Fibroblast of mammary gland (primary cell): ENCODE measurements around the gene PTBP3.

Source experiments
- DNase-seq: peaks from one replicate; pipeline ENCODE4 v3.0.0-alpha.2; 2010; ENCODE audit warnings: low read depth
- H3K4me3 ChIP-seq: 2 replicates; pipeline ENCODE4 v1.5.1; 2011; ENCODE audit warnings: low read depth, mild to moderate bottlenecking, low read length, moderate library complexity; ENCODE audit not compliant: control insufficient read depth
- TF ChIP-seq, protein P1 (sequence below): conservative IDR thresholded peaks from 2 replicates; pipeline ENCODE4 v1.5.1; 2011; ENCODE audit warnings: low read depth, low read length, inconsistent platforms; ENCODE audit not compliant: control insufficient read depth, insufficient read depth

The PTBP3 gene

DNA sequence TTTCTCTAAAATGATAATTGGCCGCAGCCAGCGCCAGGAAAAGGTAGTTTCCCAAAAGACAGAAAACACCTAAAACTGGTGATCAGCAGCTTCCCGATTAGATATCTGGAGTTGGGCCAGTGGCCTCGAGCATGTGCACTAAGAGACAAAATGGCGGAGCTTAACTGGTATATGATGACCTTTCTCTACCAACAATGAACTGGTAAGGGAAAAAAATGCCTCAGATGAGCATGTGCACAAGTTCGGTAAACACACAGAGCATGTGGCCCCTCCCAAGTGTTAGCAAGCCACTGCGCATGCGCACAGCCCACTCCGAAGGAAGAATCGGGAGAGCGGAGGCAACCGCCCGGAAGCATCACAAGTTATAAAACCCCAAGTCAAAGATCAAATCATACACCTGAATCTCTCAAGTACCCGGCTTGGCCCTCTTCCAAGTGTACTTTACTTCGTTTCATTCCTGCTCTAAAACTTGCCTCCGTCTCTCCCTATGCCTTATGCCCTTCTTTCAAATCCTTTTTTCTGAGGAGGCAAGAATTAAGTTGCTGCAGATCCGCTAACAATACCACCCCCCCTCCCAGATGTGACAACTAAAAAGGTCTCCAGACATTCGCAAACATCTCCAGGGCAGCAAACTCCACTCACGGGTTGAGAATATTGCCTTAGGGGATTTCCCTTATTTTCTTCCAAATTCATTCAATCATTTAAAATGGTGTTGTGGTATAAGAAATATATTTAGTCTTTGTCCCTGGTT, 15.0 kb upstream of the PTBP3 start:
- peak; percentile 82 for DNase-seq
- TF ChIP-seq, protein P1, sequence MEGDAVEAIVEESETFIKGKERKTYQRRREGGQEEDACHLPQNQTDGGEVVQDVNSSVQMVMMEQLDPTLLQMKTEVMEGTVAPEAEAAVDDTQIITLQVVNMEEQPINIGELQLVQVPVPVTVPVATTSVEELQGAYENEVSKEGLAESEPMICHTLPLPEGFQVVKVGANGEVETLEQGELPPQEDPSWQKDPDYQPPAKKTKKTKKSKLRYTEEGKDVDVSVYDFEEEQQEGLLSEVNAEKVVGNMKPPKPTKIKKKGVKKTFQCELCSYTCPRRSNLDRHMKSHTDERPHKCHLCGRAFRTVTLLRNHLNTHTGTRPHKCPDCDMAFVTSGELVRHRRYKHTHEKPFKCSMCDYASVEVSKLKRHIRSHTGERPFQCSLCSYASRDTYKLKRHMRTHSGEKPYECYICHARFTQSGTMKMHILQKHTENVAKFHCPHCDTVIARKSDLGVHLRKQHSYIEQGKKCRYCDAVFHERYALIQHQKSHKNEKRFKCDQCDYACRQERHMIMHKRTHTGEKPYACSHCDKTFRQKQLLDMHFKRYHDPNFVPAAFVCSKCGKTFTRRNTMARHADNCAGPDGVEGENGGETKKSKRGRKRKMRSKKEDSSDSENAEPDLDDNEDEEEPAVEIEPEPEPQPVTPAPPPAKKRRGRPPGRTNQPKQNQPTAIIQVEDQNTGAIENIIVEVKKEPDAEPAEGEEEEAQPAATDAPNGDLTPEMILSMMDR = no peak
- H3K4me3 ChIP-seq = peak overlapping the region; percentile 55

DNA sequence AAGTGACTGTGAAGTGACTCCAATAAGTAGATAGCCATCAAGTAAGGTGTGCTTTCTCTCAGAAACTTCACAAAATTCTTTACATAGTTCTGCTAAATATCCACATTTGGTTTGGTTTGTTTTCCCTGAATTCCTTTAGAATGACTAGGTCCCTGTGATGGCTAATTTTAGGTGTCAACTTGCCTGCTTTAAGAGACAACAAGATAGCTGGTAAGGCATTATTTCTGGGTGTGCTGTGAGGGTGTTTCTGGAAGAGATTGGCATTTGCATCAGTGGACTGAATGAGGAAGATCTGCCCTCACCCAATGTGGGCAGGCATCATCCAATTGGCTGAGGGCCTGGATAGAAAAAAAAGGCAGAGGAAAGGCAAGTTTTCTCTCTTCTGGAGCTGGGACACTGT, 8.3 kb upstream of the PTBP3 start:
- H3K4me3 ChIP-seq = no peak overlapping the region
- no peak for DNase-seq
- TF ChIP-seq, protein P1 = no peak

DNA sequence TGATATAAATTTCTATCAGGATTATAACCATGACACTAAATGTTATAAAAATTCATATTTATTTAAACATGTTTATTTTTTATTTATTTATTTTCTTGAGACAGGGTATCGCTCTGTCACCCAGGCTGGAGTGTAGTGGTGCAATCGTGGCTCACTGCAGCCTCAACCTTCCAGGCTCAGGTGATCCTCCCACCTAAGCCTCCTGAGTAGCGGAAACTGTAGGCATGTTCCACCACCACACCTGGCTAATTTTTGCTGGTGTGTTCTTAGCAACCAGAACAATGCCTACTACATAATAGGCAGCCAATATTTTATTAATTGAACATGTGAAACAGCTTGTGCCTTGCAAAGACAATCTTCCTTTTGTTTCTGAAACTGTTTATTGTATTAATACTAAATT, 6.5 kb upstream of the PTBP3 start:
- H3K4me3 ChIP-seq = no peak overlapping the region
- DNase-seq = no peak
- TF ChIP-seq, protein P1 = no peak

DNA sequence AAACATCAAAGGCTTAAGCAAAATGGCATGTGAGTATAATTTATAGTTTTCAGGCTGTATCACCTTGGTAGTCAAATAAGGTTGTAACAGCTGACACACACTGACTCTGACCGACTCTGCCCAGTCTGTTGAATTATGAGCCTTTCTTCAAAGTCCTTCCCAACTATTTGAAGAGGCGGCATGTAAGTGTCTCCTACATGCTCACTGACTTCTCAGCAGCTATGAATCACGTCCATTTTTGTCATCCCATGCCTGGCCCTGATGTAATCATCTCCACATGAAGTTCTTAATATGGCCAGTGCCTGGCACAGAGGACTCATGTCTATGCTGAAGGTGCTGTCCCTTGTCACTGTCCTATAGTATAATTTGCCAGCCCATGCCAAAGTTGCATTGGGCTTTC, 5.1 kb upstream of the PTBP3 start:
- peak; percentile 78 for DNase-seq
- no peak overlapping the region for H3K4me3 ChIP-seq
- TF ChIP-seq, protein P1 = no peak

DNA sequence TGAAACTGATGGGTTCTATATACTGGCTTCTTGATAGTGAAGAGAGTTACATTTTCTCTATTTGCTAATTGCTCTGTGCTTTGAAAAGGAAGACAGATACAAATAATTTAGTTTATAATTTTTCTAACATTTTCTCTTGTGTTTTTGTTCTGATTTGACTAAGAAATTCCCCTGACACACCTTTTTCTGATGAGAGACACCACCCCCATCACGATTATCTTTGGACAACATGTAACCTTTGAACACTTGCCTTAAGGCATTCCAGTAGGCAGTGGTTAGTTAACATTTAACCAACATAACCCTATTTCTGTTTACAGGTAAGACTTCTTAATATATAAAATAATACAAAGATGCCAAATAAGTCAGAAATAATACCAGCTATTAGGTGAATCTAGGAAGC, 4.1 kb upstream of the PTBP3 start:
- no peak overlapping the region for H3K4me3 ChIP-seq
- no peak for DNase-seq
- TF ChIP-seq, protein P1 = no peak

DNA sequence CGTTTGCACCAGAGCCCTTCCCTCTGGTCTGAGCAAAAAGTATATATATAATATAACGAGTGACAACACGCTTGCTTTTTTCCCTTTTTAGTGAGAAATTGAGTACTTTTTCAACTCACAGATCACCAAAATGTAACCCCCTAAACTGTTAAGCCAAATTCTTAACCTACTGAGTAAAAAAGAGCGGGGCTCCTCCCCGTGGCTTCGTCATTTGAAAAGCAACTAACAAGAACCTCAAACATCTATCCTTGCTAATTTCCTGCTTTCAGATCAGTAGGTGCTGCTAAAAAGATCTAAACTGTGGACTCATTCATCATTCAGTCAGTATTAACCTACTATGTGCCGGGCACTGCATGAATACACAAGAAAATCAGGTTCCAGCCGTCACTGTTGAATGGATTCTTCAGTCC, 1.0 kb upstream of the PTBP3 start:
- peak; percentile 49 for DNase-seq
- TF ChIP-seq, protein P1 = no peak
- peak overlapping the region; percentile 72 for H3K4me3 ChIP-seq
